K562 (cell line): Measurements from ENCODE around the gene SLC7A14. TPM values are rescaled to one million over a fixed set of nuclear protein-coding genes. Genes with fewer than 3 reads are reported as not detected.

Experiments
- CBX1 ChIP-seq: sonication (generic); IDR thresholded peaks from 2 replicates; pipeline ENCODE4 v1.6.1; 2016; ENCODE audit warnings: antibody characterized with exemption, low read depth, mild to moderate bottlenecking
- COPS2 ChIP-seq: fragments of 450-650 bp; conservative IDR thresholded peaks from 2 replicates; pipeline ENCODE4 v1.6.1; 2016; ENCODE audit warnings: mild to moderate bottlenecking, moderate library complexity
- CTCF ChIP-seq, 3 experiments: IDR thresholded peaks in 2 of 3; conservative IDR thresholded peaks in 1 of 3; 2 replicates each; pipeline ENCODE4 v1.5.1; 2011 to 2012; ENCODE audit warnings: low read length in 3 of 3, mild to moderate bottlenecking in 3 of 3, control low read depth in 2 of 3, improper control_type of control experiment in 1 of 3, inconsistent platforms in 1 of 3, low read depth in 1 of 3, mixed read lengths in 1 of 3, moderate library complexity in 1 of 3; ENCODE audit not compliant: insufficient read depth in 2 of 3
- EGR1 ChIP-seq: fragments of 450-650 bp; conservative IDR thresholded peaks from 2 replicates; pipeline ENCODE4 v1.6.1; 2017; ENCODE audit warnings: mild to moderate bottlenecking
- PHTF2 ChIP-seq: fragments of 250-450 bp; sonication (Bioruptor Pico); IDR thresholded peaks from 2 replicates; pipeline ENCODE4 v1.5.0; 2021; ENCODE audit warnings: mild to moderate bottlenecking
- POLR2AphosphoS2 ChIP-seq: IDR thresholded peaks from 2 replicates; pipeline ENCODE4 v1.6.1; 2012; ENCODE audit warnings: low read length, improper control_type of control experiment
- RHOXF2B ChIP-seq: fragments of 250-450 bp; sonication (Bioruptor Pico); conservative IDR thresholded peaks from 2 replicates; pipeline ENCODE4 v1.5.1; 2021
- RREB1 ChIP-seq: fragments of 250-450 bp; sonication (Bioruptor Pico); IDR thresholded peaks from 2 replicates; pipeline ENCODE4 v1.4.0; 2020
- SIX5 ChIP-seq, 2 experiments: IDR thresholded peaks; 2 replicates each; pipeline ENCODE4 v1.6.1; 2011; ENCODE audit warnings: low read length in 2 of 2, borderline replicate concordance in 1 of 2, low read depth in 1 of 2, mild to moderate bottlenecking in 1 of 2, moderate library complexity in 1 of 2; ENCODE audit not compliant: insufficient read depth in 1 of 2
- STAG1 ChIP-seq: sonication (generic); formaldehyde crosslinking; IDR thresholded peaks from 2 replicates; pipeline ENCODE4 v1.5.0; 2020; ENCODE audit warnings: missing genetic modification reagents, borderline replicate concordance
- ZBTB12 ChIP-seq: fragments of 250-450 bp; sonication (Bioruptor Pico); IDR thresholded peaks from 2 replicates; pipeline ENCODE4 v1.4.0; 2020
- ZNF766 ChIP-seq: fragments of 200-800 bp; sonication (Bioruptor generic); conservative IDR thresholded peaks from 2 replicates; pipeline ENCODE4 v1.6.1; 2016; ENCODE audit warnings: missing genetic modification characterization, missing compliant biosample characterization
- ZSCAN29 ChIP-seq: fragments of 450-650 bp; IDR thresholded peaks from 2 replicates; pipeline ENCODE4 v1.6.1; 2017
- polyA plus RNA-seq, 8 experiments: library from polyadenylated mRNA; depleted of rRNA in 4 of 8; stranded (reverse) in 5 of 8; unstranded in 3 of 8; fragments of >200 nt; fragmentation: Nextera tagmentation in 2 of 8; fragmentation: Illumina TruSeq in 1 of 8; extraction: Ambion mirVana in 2 of 8; extraction: Trizol in 1 of 8; gene quantifications; 2 replicates each; pipeline versions ENCODE4 v1.2.1 to v1.2.3, GENCODE V29; 2011 to 2014; ENCODE audit warnings: inconsistent platforms in 1 of 8, missing spikeins in 1 of 8
- total RNA-seq, 7 experiments: library from RNA; depleted of rRNA in 6 of 7; stranded (reverse); fragments of >200 nt in 6 of 7; fragmentation: Illumina TruSeq in 2 of 7; extraction: Trizol in 2 of 7; gene quantifications; 2 replicates each; pipeline versions ENCODE4 v1.2.1 to v1.2.3, GENCODE V29; 2011 to 2021; ENCODE audit warnings: low replicate concordance in 1 of 7

Gene SLC7A14
- total and polyA plus RNA-seq, 9 of the 15 experiments (the other 6 are each of a cell fraction or from before 2014, with no cell fraction given), result not detected

- TF ChIP-seq CBX1 (no peak), ZNF766 (CRISPR knock-in tag) (peak; percentile 74), RHOXF2B (no peak), ZSCAN29 (no peak), CTCF (IDR thresholded peaks at IDR 0.05 in 2 of 3, conservative IDR thresholded peaks at IDR 0.05 in 1 of 3; ENCODE audit: insufficient read depth in 2 of 3, low read depth in 1 of 3, low read length in 3 of 3) (no peak), RREB1 (CRISPR knock-in tag) (no peak), SIX5 (IDR thresholded peaks at IDR 0.05; ENCODE audit: borderline replicate concordance in 1 of 2, insufficient read depth in 1 of 2, low read depth in 1 of 2, low read length in 2 of 2) (no peak), STAG1 (CRISPR knock-in tag) (no peak), EGR1 (peak; percentile 34; the same call in 1 of the 2 replicates), ZBTB12 (no peak), POLR2AphosphoS2 (no peak), PHTF2 (CRISPR knock-in tag) (no peak), COPS2 (no peak)
Measured at GRCh38 chr3:170486398-170486797, 99.5 kb downstream of the SLC7A14 start (continued).
